ELF-1 (cell line): ENCODE data around the gene GADD45A.

Experiments
- DNase-seq: peaks from one replicate; pipeline ENCODE4 v3.0.0-alpha.2; 2016; ENCODE audit warnings: low read depth, low spot score

GADD45A gene

DNA sequence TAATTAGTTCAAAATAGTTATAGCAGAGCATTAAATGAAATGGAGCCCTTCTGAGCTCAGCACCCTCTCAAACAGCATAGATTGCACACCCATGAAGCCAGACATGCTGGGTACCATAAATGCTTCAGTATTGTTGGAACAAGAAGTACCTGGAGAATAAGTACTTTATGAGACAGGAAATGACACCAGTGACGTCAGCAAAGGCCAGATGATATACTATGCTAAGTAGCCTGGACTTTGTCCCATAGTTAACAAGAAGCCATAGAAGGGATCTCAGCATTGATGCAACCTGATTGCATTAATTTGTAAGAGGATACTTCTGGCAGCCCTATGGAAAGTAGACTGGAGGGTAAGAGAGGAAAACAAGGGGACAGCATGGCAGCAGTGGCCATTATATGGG is 16.3 kb upstream of the GADD45A start:
- DNase-seq: no peak

- no peak for DNase-seq
Observed at GRCh38 chr1:67672260-67672803, 12.7 kb upstream of the GADD45A start.

DNA sequence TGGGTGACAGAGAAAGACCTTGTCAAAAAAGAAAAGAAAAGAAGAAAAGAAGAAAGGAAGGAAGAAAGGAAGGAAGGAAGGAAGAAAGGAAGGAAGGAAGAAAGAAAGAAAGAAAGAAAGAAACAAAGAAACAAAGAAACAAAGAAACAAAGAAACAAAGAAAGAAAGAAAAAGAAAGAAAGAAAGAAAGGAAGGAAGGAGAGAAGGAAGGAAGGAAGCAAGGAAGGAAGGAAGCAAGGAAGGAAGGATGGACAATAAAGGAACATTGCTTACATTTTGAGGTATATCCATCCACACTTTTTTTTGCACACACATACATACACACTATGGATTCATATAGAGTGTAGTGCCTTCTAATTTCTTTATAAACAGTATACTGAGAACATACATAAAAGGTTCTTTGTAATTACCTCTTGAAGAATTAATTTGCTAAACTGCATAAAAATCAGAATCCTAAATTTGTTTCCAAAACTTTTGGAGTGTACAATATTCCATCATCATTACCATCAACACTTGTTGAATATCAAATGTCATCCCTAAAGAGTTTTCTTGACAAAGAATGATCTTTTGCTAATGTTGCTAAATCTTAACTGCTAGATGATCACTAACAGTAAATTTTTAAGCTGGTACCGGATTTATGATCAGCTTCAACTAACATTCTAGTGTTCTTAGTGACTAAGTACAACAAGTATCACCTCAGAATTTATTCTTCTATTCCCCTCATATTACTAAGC is 11.4 kb upstream of the GADD45A start:
- DNase-seq: no peak

GRCh38 chr1:67674260-67675011 is 10.6 kb upstream of the GADD45A start:
- DNase-seq: no peak

- no peak for DNase-seq
Observed at GRCh38 chr1:67675800-67676199, 9.2 kb upstream of the GADD45A start.

GRCh38 chr1:67676287-67676686 is 8.7 kb upstream of the GADD45A start:
- no peak for DNase-seq

DNA sequence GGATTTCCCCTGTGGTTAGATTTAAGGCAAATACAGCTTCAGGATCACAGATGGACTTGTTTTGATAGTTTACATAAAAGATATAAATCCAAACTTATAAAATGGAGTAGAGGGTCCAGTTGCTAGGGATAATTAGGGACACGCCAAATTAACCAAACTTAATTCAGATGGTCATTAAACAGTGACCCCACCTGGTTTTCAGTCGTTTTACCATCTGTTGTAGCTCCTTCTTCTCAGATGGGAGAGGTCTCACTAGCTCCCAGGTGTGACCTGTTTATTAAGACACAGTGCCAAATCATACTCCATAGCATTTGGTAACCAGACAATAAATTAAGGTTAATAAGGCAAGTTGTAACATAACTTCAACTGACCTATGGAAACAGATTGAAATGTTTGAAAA is 8.1 kb upstream of the GADD45A start:
- DNase-seq: no peak

- no peak for DNase-seq
Observed at GRCh38 chr1:67677408-67677807, 7.6 kb upstream of the GADD45A start.

DNA sequence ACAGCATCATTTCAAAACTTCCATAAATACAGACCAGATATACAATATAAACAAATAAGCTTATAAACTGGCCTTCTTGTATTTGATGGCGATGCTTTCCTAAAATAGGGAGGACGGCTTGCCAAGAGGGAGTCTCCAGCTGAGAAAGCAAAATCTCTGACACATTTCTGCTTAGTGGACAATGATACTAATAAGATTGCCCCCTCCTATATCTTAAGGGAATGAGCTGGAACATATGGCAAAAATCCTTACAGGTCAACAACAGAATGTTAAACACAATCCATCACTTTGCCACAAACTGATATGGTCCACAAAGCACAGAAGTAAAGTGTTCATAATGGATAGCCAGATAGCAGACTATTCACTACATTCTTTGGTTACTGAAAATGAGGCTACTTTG is 7.1 kb upstream of the GADD45A start:
- DNase-seq: no peak

DNA sequence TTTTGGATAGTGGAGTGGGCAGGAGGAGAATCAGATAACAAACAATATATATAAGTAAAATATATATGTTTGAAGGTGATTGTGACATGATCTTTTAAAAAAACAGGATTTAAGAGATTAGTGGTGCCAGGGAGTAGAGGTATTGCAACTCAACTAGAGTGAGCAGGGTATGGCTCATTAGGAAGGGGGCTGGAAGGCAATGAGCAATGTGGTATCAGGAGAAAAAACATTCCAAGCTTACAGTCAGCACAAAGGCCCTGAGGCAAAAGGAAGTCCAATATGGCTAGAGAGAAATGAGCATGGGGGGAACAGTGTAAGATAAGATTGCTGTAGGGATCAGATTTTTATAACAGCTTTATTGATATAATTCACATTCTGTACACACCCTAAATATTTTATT is 5.3 kb upstream of the GADD45A start:
- no peak for DNase-seq

DNA sequence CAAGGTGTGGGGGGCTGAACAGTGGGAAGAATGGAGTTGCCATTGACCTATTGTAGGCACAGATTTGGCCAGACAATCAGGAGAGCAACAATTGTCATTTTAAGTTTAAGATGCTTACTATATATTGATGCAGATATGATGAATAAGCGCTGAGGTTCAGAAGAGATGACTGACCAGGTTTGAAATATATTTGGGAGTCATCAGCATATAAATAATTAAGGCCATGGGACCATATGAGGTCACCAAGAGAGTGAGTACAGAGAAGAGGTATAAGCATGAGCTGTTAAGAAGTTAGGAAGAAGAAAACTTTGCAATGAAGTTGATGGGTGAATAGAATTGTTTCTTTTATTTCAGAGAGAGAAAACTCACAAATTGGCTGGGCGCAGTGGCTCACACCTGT is 4.5 kb upstream of the GADD45A start:
- DNase-seq: no peak

DNA sequence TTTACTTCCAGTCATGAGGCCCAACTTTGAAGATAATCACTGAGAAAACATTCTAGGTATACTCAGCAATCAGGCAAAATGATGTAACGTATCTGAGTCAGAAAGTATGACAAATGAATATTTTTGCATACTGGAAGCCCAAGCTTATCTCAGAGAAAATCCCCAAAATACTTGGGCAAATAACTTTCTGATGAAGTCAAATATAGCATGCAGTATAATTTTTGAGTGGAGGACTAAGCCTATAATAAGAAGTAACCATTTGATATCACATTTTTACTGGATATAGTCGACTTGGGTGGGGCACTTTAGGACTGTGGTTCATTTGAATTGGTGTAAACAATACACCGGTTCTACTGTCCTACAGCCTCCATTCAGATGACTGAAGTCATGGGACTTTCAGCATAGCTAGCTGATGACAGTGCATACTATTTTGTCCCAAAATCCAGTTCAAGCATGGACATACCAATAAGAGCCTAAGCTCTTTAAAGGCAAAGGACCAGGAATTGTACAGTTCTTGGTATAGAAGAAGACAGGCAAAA is 2.3 kb upstream of the GADD45A start:
- no peak for DNase-seq

DNA sequence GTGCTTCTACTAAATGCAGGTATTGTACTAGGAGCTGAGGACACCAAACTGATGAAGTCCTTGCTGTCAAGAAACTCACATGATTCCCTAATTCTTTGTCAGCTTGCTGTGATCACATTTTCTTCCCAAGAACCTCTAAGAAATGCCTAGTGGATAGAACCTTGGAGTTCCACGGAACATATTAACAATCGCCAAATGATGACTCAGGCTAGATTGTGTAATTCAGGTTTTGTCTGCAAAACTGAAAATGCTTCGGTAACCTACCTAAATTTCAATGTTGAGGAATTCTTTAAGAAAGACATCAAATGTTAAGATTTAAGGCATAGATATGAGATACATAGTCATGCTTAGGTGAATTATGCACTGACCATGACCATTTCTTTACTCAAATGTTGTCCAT is 1.7 kb upstream of the GADD45A start:
- no peak for DNase-seq

DNA sequence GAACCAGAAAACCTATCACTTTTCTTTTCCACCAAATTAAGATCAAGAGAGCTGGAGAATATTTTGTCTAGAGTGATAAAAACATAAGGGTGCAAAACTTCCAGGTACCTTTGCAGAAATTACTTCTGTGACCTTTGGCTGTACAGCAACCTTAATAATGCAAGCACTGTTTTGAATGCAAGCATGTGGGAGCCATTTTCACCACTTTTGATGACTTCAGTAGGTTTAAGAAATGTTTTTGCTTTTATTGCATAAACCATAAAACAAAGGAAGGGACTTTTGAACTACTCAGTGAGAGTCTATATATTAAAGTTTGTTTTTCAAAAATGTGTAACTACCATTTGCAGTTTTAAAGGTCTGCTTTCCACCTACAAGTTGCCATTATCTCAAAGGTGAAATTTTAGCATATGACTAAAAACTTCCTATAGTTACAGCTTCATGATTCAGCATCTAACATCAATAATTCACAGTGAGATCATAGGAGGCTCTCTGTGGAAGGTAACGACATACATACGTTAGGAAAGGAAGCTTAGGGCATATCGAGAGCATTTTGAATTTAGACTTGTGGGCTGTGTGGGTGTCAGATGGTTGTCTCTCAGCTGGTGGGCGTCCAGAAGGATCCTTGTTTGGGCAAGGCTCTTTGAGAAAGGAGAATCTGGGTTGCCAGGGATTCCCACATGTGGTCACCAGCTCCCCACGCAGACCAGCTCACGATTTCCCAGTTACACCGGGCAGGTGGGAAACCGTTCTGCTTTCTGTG is 1.1 kb upstream of the GADD45A start:
- DNase-seq: no peak

DNA sequence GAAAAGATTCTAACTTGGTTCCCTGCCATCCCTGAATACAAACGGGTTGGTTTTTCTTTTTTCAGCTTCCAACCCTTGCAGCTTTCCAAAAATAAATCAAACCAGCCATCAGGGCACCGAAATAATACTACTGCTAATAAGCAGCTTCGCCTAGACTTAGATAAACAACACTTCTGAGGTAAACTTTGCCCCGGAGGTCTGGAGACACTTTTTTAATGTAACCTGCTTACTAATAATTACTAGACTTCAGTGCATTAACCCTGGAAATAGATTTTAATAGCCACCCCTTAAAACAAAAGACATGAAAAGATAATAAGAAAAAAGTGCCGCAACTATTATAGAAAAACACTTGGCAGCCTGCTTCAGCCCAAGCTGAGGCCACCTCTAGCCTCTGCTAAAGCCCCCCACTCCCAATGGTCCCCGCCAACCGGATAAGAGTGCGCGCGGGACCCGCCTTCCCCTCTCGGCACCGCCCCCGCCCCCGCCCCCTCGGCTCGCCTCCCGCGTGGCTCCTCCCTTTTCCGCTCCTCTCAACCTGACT is 405 bp upstream of the GADD45A start:
- DNase-seq: no peak

DNA sequence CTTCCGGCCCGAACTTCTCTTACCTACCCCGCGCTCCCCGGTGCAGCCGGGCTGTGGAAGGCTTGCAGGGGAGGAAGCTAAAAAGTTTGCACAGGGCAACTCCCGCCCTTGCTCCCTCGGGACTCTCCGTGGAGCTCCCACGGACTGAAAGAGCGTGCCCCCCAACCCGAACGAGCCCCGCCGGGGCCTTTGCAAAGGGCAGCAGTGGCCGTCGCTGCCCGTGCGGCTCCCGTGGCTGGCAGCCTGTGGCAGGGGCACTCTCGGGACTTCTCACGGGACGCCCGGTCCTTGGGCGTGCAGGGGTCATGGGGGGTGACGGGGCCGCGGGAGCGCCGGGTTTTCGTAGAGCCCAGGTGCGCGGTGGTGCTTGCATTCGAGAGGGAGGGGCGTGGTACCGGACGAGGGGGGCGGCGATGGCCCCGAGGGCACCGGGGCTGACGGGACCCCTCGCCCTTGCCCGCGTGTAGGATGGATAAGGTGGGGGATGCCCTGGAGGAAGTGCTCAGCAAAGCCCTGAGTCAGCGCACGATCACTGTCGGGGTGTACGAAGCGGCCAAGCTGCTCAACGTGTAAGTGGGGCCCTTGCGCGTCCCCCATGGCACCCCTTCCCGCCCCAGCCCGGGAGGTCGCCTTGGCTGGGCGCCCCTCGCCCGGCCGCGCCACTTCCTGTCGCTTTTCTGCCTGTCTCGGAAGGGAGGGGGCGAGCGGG is 711 bp downstream of the GADD45A start:
- peak; percentile 51 for DNase-seq

- DNase-seq: peak; percentile 86
Observed at GRCh38 chr1:67686267-67687197, 1.5 kb downstream of the GADD45A start.

- DNase-seq: no peak
Observed at GRCh38 chr1:67687198-67687545, 2.2 kb downstream of the GADD45A start.

DNA sequence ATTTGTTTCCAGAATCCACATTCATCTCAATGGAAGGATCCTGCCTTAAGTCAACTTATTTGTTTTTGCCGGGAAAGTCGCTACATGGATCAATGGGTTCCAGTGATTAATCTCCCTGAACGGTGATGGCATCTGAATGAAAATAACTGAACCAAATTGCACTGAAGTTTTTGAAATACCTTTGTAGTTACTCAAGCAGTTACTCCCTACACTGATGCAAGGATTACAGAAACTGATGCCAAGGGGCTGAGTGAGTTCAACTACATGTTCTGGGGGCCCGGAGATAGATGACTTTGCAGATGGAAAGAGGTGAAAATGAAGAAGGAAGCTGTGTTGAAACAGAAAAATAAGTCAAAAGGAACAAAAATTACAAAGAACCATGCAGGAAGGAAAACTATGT is 2.6 kb downstream of the GADD45A start:
- no peak for DNase-seq
